Gastroesophageal sphincter (tissue), 3 donors: ENCODE results near the gene FRMD5.
"Not testable (repeated sequence)": the region's sequence is repeated elsewhere in the genome, so short reads cannot be mapped to it uniquely, and the experiment has no call there.

Experiments
- CTCF ChIP-seq, 4 experiments: fragments of 200-600 bp in 2 of 4; fragments of 450-650 bp in 2 of 4; sonication (generic) in 1 of 4; IDR thresholded peaks; one replicate each; pipeline ENCODE4 v1.5.1; 2017 to 2019; ENCODE audit warnings: antibody characterized with exemption in 4 of 4, mild to moderate bottlenecking in 2 of 4, moderate library complexity in 2 of 4
- POLR2A ChIP-seq, 2 donors: fragments of 450-650 bp; IDR thresholded peaks; one replicate each; pipeline ENCODE4 v1.6.1; 2017; ENCODE audit warnings: antibody characterized with exemption in 2 of 2, mild to moderate bottlenecking in 2 of 2, moderate library complexity in 1 of 2

GRCh38 chr15:44229301-44229700, 34.2 kb upstream of the FRMD5 start:
- TF ChIP-seq POLR2A, CTCF (IDR thresholded peaks at IDR 0.05): not testable (repeated sequence)
